Superior temporal gyrus (tissue), 1 donor: ENCODE data around the gene NSG1.

Source experiments
- DNase-seq: peaks from one replicate; pipeline ENCODE4 v3.0.0-alpha.2; 2016; ENCODE audit errors: extremely low spot score

The NSG1 gene

GRCh38 chr4:4396628-4397440 lies 9.9 kb downstream of the NSG1 start:
- peak; percentile 27 for DNase-seq

GRCh38 chr4:4397441-4397819 lies 10.5 kb downstream of the NSG1 start:
- DNase-seq = no peak

- DNase-seq = no peak
These were observed 11.5 kb downstream of the NSG1 start for GRCh38 chr4:4398430-4398829.

- no peak for DNase-seq
These were observed 14.1 kb downstream of the NSG1 start for GRCh38 chr4:4401036-4401435.

- DNase-seq = no peak
These were observed 16.1 kb downstream of the NSG1 start for GRCh38 chr4:4402966-4403365.

GRCh38 chr4:4405358-4405962 lies 18.6 kb downstream of the NSG1 start:
- DNase-seq = no peak

- DNase-seq = no peak
These were observed 19.8 kb downstream of the NSG1 start for GRCh38 chr4:4406455-4407298.

DNA sequence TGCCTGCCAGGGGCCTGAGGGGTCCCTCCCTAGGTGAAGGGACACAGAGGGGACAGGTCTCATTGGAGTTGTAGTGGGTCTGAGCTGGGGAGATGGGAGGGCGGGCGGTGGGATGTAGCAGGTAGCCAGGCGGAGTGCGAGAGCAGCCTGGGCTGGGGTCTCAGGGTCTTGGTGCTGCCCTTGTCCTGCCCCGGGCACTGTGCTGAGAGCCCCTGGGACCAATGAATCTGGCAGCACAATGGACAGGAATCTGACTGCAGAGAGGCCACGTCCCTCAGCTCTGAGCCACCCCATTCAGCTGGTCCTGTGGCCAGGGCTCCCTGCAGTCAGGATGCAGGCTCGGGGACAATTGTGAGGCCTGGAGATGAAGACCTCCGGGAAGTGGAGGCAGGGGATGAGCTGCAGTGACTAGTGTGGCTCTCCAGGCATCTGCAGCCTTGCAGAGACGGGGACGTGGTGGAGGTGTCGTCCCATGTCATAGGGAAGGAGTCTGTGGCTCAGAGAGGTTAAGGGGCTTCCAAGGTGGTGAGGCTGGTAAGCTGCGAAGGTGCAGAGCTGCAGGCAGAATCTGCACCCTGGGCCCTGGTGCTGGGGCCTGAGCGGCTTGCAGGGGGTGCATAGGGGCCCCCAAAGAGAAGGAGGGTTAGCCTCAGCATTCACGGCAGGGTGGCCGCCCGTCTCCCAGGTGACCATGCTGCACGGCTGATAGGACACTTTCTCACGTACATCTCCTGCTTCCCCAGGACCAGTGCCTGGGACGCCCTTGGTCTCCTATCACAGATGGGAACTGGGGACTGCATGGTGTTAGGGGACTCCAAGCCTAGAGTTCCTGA lies 20.6 kb downstream of the NSG1 start:
- no peak for DNase-seq

DNA sequence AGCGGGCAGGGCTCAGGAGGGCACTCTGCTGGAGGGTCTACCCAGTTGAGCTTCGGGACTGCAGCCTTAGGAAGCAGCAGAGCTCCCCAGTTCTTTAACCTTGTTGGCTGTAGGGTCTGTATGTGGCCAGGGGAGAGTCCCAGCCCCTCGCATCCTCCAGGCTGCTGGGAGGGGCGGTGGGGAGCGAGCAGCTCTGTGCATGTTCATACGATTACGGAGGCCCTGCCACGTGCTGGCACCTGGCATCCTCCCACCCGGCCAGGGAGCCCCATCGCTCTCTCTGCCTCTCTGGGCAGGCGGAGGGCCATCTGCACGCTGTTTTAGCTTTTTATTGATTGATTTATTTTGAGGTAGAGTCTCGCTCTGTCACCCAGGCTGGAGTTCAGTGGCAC lies 21.2 kb downstream of the NSG1 start:
- no peak for DNase-seq

DNA sequence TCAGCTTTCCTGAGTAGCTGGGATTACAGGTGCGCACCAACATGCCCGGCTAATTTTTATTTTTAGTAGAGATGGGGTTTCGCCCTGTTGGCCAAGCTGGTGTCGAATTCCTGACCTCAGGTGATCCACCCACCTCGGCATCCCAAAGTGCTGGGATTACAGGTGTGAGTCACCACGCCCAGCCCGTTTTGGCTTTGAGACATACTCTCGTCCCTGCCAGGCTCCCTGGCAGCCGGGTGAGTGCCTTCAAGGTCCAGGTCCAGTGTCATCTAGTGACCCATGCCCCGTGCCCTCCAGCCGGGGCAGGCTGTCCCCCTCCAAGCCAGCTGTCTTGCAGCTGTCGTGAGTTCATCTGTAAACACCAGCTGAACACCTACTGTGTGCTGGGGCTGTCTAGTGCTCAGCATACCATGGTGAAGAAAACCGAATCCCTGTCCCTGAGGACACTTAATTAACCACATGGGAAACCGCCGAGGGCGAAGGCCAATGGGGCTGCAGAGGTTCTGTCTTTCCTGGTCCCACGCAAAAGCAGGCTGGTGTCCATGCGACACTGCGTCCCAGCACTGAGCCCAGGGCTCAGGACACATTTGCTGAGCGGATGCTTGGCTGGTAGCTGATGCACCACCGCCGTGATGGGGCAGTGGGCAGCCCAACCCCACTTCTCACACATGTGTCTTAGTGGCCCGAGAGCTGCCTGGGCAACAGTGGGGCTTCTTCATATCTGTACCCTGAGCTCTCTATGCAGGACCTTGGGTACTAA lies 21.9 kb downstream of the NSG1 start:
- DNase-seq = no peak

DNA sequence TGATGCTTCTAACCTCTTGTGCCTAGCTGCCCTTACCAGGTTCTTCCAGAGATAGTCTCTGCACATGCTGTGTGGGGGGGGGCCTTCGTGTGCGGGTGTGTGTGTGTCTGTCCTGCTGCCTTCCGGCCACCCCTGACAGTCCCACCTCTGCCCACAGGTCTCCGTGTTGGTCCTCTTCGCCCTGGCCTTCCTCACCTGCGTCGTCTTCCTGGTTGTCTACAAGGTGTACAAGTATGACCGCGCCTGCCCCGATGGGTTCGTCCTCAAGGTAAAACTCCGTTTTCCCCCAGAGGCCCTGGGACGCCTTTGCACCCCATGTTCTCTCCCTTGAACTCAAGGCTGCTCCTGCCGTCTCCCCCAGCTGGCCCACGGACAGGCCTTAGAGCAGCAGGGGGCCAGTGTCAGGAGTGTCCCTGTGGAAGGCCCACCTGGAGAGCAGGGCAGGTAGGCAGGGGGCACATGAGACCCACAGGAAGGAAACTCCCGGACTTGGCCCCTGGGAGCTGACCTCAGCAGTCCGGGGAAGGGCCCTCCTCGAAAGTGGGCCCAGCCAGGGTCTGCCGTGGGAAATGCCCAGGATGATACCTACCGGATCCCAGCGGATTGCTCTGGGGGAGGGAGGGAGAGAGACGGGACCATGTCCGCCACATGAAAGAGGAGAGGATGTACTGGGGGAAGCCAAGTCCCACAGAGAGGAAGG lies 22.7 kb downstream of the NSG1 start:
- no peak for DNase-seq

- DNase-seq = no peak
These were observed 23.4 kb downstream of the NSG1 start for GRCh38 chr4:4410271-4410670.

DNA sequence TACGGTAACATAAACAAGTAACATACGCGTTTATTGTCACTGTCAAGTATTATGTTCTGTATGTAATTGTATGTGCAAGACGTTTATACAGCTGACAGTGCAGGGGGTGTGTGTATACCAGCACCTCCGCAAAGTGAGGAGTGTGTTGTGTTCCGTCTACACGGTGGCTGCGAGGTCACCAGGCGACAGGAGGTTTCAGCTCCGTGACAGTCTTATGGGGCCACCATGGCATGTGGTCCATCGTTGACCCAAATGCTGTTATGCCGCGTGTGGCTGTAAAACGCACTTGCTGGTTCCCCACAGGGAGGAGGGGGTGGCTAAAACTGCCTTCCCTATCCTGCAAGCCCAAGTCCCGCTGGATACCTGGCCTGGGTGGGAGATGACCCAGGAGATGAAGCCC lies 25.0 kb downstream of the NSG1 start:
- no peak for DNase-seq

- DNase-seq = no peak
These were observed 25.9 kb downstream of the NSG1 start for GRCh38 chr4:4412641-4413372.

DNA sequence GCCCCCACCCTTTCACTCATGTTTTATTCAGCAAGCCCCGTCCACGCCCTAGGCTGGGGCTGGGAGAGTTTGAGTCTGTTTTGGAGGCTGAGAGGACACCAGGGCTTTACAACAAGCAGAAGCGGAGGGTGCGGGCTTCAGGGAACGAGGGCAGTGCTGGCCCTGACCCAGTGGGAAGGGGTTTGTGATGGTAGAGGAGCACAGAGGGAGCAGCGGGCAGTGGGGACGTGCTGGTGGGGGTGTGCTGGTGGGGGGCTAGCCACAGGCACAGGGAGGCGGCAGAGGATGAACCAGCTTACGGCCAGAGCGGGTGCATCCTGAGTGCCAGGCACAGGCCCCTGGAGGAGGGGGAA lies 26.4 kb downstream of the NSG1 start:
- no peak for DNase-seq

GRCh38 chr4:4413806-4414205 lies 26.9 kb downstream of the NSG1 start:
- DNase-seq = no peak

DNA sequence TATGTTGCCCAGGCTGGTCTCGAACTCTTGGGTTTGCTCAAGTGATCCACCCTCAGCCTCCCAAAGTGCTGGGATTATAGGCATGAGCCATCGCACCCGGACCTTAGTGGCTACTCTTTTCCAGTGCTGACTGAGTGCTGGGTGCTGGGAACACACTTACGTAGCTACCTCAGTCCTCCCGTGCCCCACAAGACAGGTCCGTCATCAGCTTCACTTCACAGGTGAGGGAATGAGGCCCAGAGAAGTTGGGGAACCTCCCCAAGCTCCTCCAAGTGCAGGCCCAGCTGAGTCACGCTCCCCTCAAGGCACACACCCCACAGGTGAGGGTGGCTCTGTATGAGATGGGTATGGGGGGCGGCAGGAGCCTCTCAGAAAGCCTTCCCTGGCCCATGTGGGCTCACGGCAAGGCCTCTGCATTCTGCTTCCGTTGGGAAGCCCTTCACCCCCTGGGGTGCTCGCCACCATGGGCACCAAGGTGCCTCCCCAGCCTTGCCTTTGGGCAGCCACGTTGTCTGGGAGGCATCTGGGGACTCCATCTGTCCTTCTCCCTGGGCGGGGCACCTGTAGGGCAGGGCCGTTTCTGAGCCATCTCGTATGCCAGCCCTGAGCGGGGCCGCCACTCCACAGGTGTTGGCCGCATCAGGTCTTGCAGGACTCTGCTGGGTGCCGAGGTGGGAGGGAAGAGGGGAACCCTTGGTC lies 28.4 kb downstream of the NSG1 start:
- DNase-seq = no peak

GRCh38 chr4:4415806-4416805 lies 29.2 kb downstream of the NSG1 start:
- no peak for DNase-seq
